Stimulated activated CD4-positive, alpha-beta T cell treated with anti-CD3 and anti-CD28 coated beads, Interleukin-1b, Interleukin-23, amount 100 ng/mL, for 24 hours (primary cell): Measurements from ENCODE around the gene KDELR3.
"Not testable (repeated sequence)": the region's sequence is repeated elsewhere in the genome, so short reads cannot be mapped to it uniquely, and the experiment has no call there.

Experiments used
- DNase-seq, 4 experiments: peaks; one replicate each; pipeline ENCODE4 v3.0.0-alpha.2; 2020; ENCODE audit warnings: low read depth in 4 of 4, low spot score in 1 of 4

The KDELR3 gene

GRCh38 chr22:38456272-38456835 is 11.5 kb upstream of the KDELR3 start:
- no peak for DNase-seq

- no peak for DNase-seq
Observed at GRCh38 chr22:38456841-38457699, 10.8 kb upstream of the KDELR3 start.

GRCh38 chr22:38460426-38460840 is 7.5 kb upstream of the KDELR3 start:
- DNase-seq = no peak

GRCh38 chr22:38461057-38461413 is 6.9 kb upstream of the KDELR3 start:
- DNase-seq = no peak

GRCh38 chr22:38461414-38462081 is 6.3 kb upstream of the KDELR3 start:
- DNase-seq = peak in 3 of 4 experiments; percentile 28 to 51 (median 47)

- no peak for DNase-seq
Observed at GRCh38 chr22:38462960-38463784, 4.7 kb upstream of the KDELR3 start.

- no peak for DNase-seq
Observed at GRCh38 chr22:38464992-38465672, 2.8 kb upstream of the KDELR3 start.

GRCh38 chr22:38465673-38466490 is 2.0 kb upstream of the KDELR3 start:
- no peak for DNase-seq

- DNase-seq = no peak
Observed at GRCh38 chr22:38467438-38467903, 425 bp upstream of the KDELR3 start.

GRCh38 chr22:38468443-38469305 is 778 bp downstream of the KDELR3 start:
- DNase-seq = no peak

GRCh38 chr22:38469306-38469781 is 1.4 kb downstream of the KDELR3 start:
- no peak for DNase-seq

- not testable (repeated sequence) for DNase-seq
Observed at GRCh38 chr22:38470179-38470578, 2.3 kb downstream of the KDELR3 start.

GRCh38 chr22:38471237-38471636 is 3.3 kb downstream of the KDELR3 start:
- DNase-seq = no peak

GRCh38 chr22:38474003-38474607 is 6.2 kb downstream of the KDELR3 start:
- DNase-seq = no peak

GRCh38 chr22:38477585-38477984 is 9.7 kb downstream of the KDELR3 start:
- no peak for DNase-seq

GRCh38 chr22:38479096-38479837 is 11.4 kb downstream of the KDELR3 start:
- no peak for DNase-seq

- DNase-seq = no peak
Observed at GRCh38 chr22:38481162-38481870, 13.4 kb downstream of the KDELR3 start.
